H9 (cell line): Measurements from ENCODE around the gene MED22. TPM values are rescaled to one million over a fixed set of nuclear protein-coding genes. Genes with fewer than 3 reads are reported as not detected.

ENCODE experiments used
- DNase-seq: peaks from one replicate; pipeline ENCODE4 v3.0.0-alpha.2; 2017
- H2AFZ ChIP-seq: one replicate; pipeline ENCODE4 v1.6.1; 2013; ENCODE audit warnings: mild to moderate bottlenecking, low read length, control low read depth, moderate library complexity
- H2AK5ac ChIP-seq: 2 replicates; pipeline ENCODE4 v1.6.1; 2013; ENCODE audit warnings: low read length, control low read depth, mixed read lengths; ENCODE audit not compliant: insufficient read length
- H2BK120ac ChIP-seq: one replicate; pipeline ENCODE4 v1.6.1; 2013; ENCODE audit warnings: low read depth, mild to moderate bottlenecking, low read length, control low read depth, inconsistent platforms; ENCODE audit not compliant: poor library complexity, severe bottlenecking
- H2BK12ac ChIP-seq: 2 replicates; pipeline ENCODE4 v1.6.1; 2013; ENCODE audit warnings: low read length, control low read depth, mixed read lengths, low read depth; ENCODE audit not compliant: insufficient read length
- H2BK15ac ChIP-seq: 2 replicates; pipeline ENCODE4 v1.6.1; 2013; ENCODE audit warnings: low read depth, low read length, control low read depth
- H2BK20ac ChIP-seq: one replicate; pipeline ENCODE4 v1.6.1; 2013; ENCODE audit warnings: low read depth, mild to moderate bottlenecking, low read length, control low read depth, inconsistent platforms; ENCODE audit not compliant: poor library complexity, severe bottlenecking
- H2BK5ac ChIP-seq: 2 replicates; pipeline ENCODE4 v1.6.1; 2013; ENCODE audit warnings: low read length, control low read depth, mixed read lengths; ENCODE audit not compliant: insufficient read length
- H3K14ac ChIP-seq: 2 replicates; pipeline ENCODE4 v1.6.1; 2013; ENCODE audit warnings: low read length, control low read depth; ENCODE audit not compliant: insufficient read depth
- H3K18ac ChIP-seq: 2 replicates; pipeline ENCODE4 v1.6.1; 2013; ENCODE audit warnings: low read depth, mild to moderate bottlenecking, mixed read lengths, low read length, control low read depth; ENCODE audit not compliant: insufficient read length
- H3K23ac ChIP-seq: 2 replicates; pipeline ENCODE4 v1.6.1; 2013; ENCODE audit warnings: low read length, control low read depth, mixed read lengths, low read depth; ENCODE audit not compliant: insufficient read length
- H3K23me2 ChIP-seq: 2 replicates; pipeline ENCODE4 v1.6.1; 2013; ENCODE audit warnings: low read depth, mild to moderate bottlenecking, mixed read lengths, low read length, control low read depth; ENCODE audit not compliant: insufficient read length, poor library complexity, severe bottlenecking
- H3K27ac ChIP-seq: 2 replicates; pipeline ENCODE4 v1.5.1; 2013; ENCODE audit warnings: low read length, control low read depth, mixed read lengths, low read depth; ENCODE audit not compliant: insufficient read length
- H3K27me3 ChIP-seq: 2 replicates; pipeline ENCODE4 v1.6.1; 2013; ENCODE audit warnings: low read length, control low read depth, inconsistent platforms; ENCODE audit not compliant: insufficient read depth
- H3K4ac ChIP-seq: 2 replicates; pipeline ENCODE4 v1.6.1; 2013; ENCODE audit warnings: low read depth, mild to moderate bottlenecking, control low read depth, inconsistent platforms, low read length, moderate library complexity
- H3K4me1 ChIP-seq: 2 replicates; pipeline ENCODE4 v1.6.1; 2013; ENCODE audit warnings: low read length, control low read depth, inconsistent platforms; ENCODE audit not compliant: insufficient read depth
- H3K4me2 ChIP-seq: 2 replicates; pipeline ENCODE4 v1.6.1; 2013; ENCODE audit warnings: low read length, control low read depth, mixed read lengths; ENCODE audit not compliant: insufficient read length, insufficient read depth
- H3K56ac ChIP-seq: 2 replicates; pipeline ENCODE4 v1.6.1; 2013; ENCODE audit warnings: low read depth, mild to moderate bottlenecking, mixed read lengths, low read length, control low read depth; ENCODE audit not compliant: insufficient read length
- H3K79me1 ChIP-seq: 2 replicates; pipeline ENCODE4 v1.6.1; 2013; ENCODE audit warnings: low read depth, mild to moderate bottlenecking, moderate library complexity, low read length, control low read depth, inconsistent platforms; ENCODE audit not compliant: insufficient read depth, poor library complexity, severe bottlenecking
- H3K79me2 ChIP-seq: 2 replicates; pipeline ENCODE4 v1.6.1; 2013; ENCODE audit warnings: low read length, control low read depth, inconsistent platforms; ENCODE audit not compliant: insufficient read depth
- H3K9ac ChIP-seq: 2 replicates; pipeline ENCODE4 v1.6.1; 2013; ENCODE audit warnings: low read length, control low read depth, mixed read lengths; ENCODE audit not compliant: insufficient read length; ENCODE audit errors: extremely low read depth
- H3K9me3 ChIP-seq: one replicate; pipeline ENCODE4 v1.6.1; 2013; ENCODE audit warnings: low read depth, low read length, inconsistent platforms; ENCODE audit not compliant: control insufficient read depth
- H3T11ph ChIP-seq: one replicate; pipeline ENCODE4 v1.6.1; 2013; ENCODE audit warnings: mild to moderate bottlenecking, low read length, control low read depth, inconsistent platforms
- H4K20me1 ChIP-seq: one replicate; pipeline ENCODE4 v1.6.1; 2013; ENCODE audit not compliant: control insufficient read depth, insufficient read length, insufficient read depth
- H4K5ac ChIP-seq: 2 replicates; pipeline ENCODE4 v1.6.1; 2013; ENCODE audit warnings: low read depth, mild to moderate bottlenecking, mixed read lengths, low read length, control low read depth; ENCODE audit not compliant: insufficient read length
- H4K8ac ChIP-seq: replicated peaks from 2 replicates; pipeline ENCODE4 v1.6.1; 2013; ENCODE audit warnings: low read length, control low read depth, mixed read lengths, low read depth; ENCODE audit not compliant: insufficient read length
- H4K91ac ChIP-seq: 2 replicates; pipeline ENCODE4 v1.6.1; 2013; ENCODE audit warnings: low read depth, mild to moderate bottlenecking, moderate library complexity, mixed read lengths, low read length, control low read depth; ENCODE audit not compliant: insufficient read length
- H3K27ac Mint-ChIP-seq, 3 experiments: 2 replicates in 2 of 3; 3 replicates in 1 of 3; pipeline ENCODE4 v1.8.0; 2020 to 2021; ENCODE audit warnings: mixed read lengths in 3 of 3, mild to moderate bottlenecking in 1 of 3, moderate library complexity in 1 of 3
- H3K27me3 Mint-ChIP-seq: 2 replicates; pipeline ENCODE4 v1.8.0; 2021; ENCODE audit warnings: low read depth, mild to moderate bottlenecking, moderate library complexity, mixed read lengths
- H3K36me3 Mint-ChIP-seq, 3 experiments: 2 replicates in 2 of 3; 3 replicates in 1 of 3; pipeline ENCODE4 v1.8.0; 2020 to 2021; ENCODE audit warnings: low read depth in 3 of 3, mixed read lengths in 3 of 3; ENCODE audit not compliant: insufficient read depth in 1 of 3
- H3K4me1 Mint-ChIP-seq, 2 experiments: 2 replicates each; pipeline ENCODE4 v1.8.0; 2020; ENCODE audit warnings: mixed read lengths in 2 of 2
- H3K4me3 Mint-ChIP-seq, 2 experiments: 2 replicates in 1 of 2; 3 replicates in 1 of 2; pipeline ENCODE4 v1.8.0; 2020 to 2021; ENCODE audit warnings: mild to moderate bottlenecking in 2 of 2, mixed read lengths in 2 of 2, moderate library complexity in 1 of 2
- H3K9me3 Mint-ChIP-seq, 2 experiments: 2 replicates in 1 of 2; 3 replicates in 1 of 2; pipeline ENCODE4 v1.8.0; 2020; ENCODE audit warnings: mild to moderate bottlenecking in 2 of 2, mixed read lengths in 2 of 2, moderate library complexity in 1 of 2
- CTCF ChIP-seq: fragments of 200-600 bp; sonication (generic); conservative IDR thresholded peaks from 3 replicates; pipeline ENCODE4 v1.8.0; 2021; ENCODE audit warnings: antibody characterized with exemption, mild to moderate bottlenecking
- WGBS: extraction: QIAGEN DNeasy Blood & Tissue Kit; methylation state at CpG from one replicate; pipeline ENCODE4 v1.1.7; 2013; ENCODE audit warnings: missing lambda C conversion rate, low lambda C conversion rate, mixed read lengths; ENCODE audit not compliant: insufficient read length; ENCODE audit errors: extremely low coverage; 5-methylcytosine and 5-hydroxymethylcytosine counted together
- total RNA-seq: library from RNA; stranded (reverse); gene quantifications from 2 replicates; pipeline ENCODE4 v1.2.1, GENCODE V29; 2021

Gene MED22
- total RNA-seq, 1 experiment from 2014 or later, result 60.1 TPM

GRCh38 chr9:133355881-133356357 lies 8.0 kb upstream of the MED22 start:
- no peak overlapping the region for H3K23ac ChIP-seq
- no peak overlapping the region for H3K27ac ChIP-seq
- H2BK12ac ChIP-seq, result no peak overlapping the region
- TF ChIP-seq CTCF, result no peak
- peaks cover 11 to 12% of the 10 kb centered on the region in 2 experiments for H3K4me1 Mint-ChIP-seq
- no peak overlapping the region for H4K5ac ChIP-seq
- no peaks in the 10 kb centered on the region for H3K4me1 ChIP-seq
- no peaks in the 10 kb centered on the region for H3K27me3 Mint-ChIP-seq
- no peak overlapping the region for H2BK20ac ChIP-seq
- no peak overlapping the region for H4K91ac ChIP-seq
- no peak overlapping the region for H3T11ph ChIP-seq
- no CpG with 5 or more reads among the region's 31 CpGs for WGBS
- DNase-seq, result no peak
- peaks cover 10% of the 10 kb centered on the region for H3K23me2 ChIP-seq
- no peak overlapping the region for H2BK5ac ChIP-seq
- no peaks in the 10 kb centered on the region for H4K20me1 ChIP-seq
- peak overlapping the region; percentile 92 to 96 for H3K4me3 Mint-ChIP-seq
- no peak overlapping the region for H2BK15ac ChIP-seq
- peak overlapping the region; percentile 45 for H3K9ac ChIP-seq
- peaks cover 18 to 57% (median 50%) of the 10 kb centered on the region in 3 experiments; a peak in 6 of 7 replicates for H3K36me3 Mint-ChIP-seq
- no peaks in the 10 kb centered on the region; the same call in 1 of the 2 replicates for H3K79me2 ChIP-seq
- no peak overlapping the region for H2AK5ac ChIP-seq
- no peaks in the 10 kb centered on the region for H3K9me3 ChIP-seq
- no peak overlapping the region for H4K8ac ChIP-seq
- no peak overlapping the region for H3K14ac ChIP-seq
- H2AFZ ChIP-seq, result no peak overlapping the region
- no peak overlapping the region for H3K4ac ChIP-seq
- H3K56ac ChIP-seq, result no peak overlapping the region
- no peak overlapping the region for H3K18ac ChIP-seq
- H3K79me1 ChIP-seq, result peaks cover 3% of the 10 kb centered on the region
- peak overlapping the region; percentile 72 to 95 (median 94); a peak in 5 of 7 replicates for H3K27ac Mint-ChIP-seq
- H3K4me2 ChIP-seq, result peak overlapping the region; percentile 60
- H2BK120ac ChIP-seq, result no peak overlapping the region
- no peaks in the 10 kb centered on the region for H3K9me3 Mint-ChIP-seq
- H3K27me3 ChIP-seq, result no peaks in the 10 kb centered on the region
